GM12874 (cell line): ENCODE data around the gene CHRM5.

Experiments used
- CTCF ChIP-seq: IDR thresholded peaks from 2 replicates; pipeline ENCODE4 v1.5.1; 2011; ENCODE audit warnings: low read depth, mild to moderate bottlenecking, control low read depth, low read length, moderate library complexity; ENCODE audit not compliant: insufficient read depth

The CHRM5 gene

GRCh38 chr15:34055868-34056595 is 87.7 kb downstream of the CHRM5 start:
- TF ChIP-seq CTCF: no peak

- TF ChIP-seq CTCF: no peak
Observed at GRCh38 chr15:34056911-34057310, 88.6 kb downstream of the CHRM5 start.

GRCh38 chr15:34059476-34059875 is 91.2 kb downstream of the CHRM5 start:
- no peak for TF ChIP-seq CTCF

GRCh38 chr15:34059946-34060345 is 91.6 kb downstream of the CHRM5 start:
- no peak for TF ChIP-seq CTCF

- TF ChIP-seq CTCF: no peak
Observed at GRCh38 chr15:34064438-34064837, 96.1 kb downstream of the CHRM5 start.

- TF ChIP-seq CTCF: no peak
Observed at GRCh38 chr15:34065261-34065660, 97.0 kb downstream of the CHRM5 start.

GRCh38 chr15:34065941-34066340 is 97.6 kb downstream of the CHRM5 start:
- TF ChIP-seq CTCF: no peak

- TF ChIP-seq CTCF: no peak
Observed at GRCh38 chr15:34070003-34070402, 101.7 kb downstream of the CHRM5 start.
